HG02943 (cell line): ENCODE data around the gene FOXRED2.
"Not testable (repeated sequence)": the region's sequence is repeated elsewhere in the genome, so short reads cannot be mapped to it uniquely, and the experiment has no call there.

Experiments
- ATAC-seq: cut with Tn5 transposase; IDR thresholded peaks from one replicate; pipeline ENCODE4 v1.9.1; 2021; ENCODE audit warnings: mild to moderate bottlenecking, low read depth, moderate library complexity; ENCODE audit not compliant: unreplicated experiment

Gene FOXRED2

DNA sequence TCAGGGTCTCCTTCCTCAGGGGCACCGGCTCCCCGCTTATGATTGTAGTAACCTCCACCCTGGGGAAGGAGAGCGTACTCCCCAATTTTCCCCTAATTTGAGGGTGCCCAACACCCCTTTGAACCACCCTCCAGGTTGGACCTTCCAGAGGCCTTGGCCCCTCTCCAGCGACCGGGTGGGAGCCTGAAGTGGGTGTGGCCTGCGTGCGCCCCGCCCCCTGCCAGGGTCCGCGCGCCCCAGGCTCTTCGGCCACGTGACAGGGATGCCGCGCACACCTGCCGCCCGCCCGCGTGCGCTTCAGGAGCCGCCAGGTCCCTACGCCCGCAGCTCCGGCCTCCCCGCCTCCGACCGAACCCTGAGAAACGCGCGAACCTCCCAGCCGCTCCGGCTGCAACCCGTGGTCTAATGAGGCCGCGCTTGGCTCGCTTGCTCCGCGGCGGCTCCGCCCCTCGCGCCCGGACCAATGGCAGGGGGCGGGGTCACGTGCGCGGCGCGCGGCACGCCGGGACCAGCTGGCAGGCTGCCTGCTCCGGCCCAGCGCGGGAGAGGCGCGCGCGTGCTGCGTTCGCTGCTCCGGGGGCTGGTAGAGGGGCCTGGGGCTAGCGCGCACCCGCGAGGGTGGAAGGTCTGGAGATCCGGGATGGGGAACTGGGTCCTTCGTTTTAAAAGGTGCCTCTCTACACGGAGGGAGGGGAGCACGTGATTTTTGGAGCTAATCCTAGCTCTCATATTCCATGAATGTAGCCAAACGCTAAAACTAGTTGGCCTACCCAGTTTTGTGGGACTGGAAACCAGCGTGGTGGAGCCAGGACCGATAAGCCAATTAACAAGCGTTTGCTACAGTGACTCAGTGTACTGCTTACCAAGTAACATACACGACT lies at the start of gene FOXRED2:
TSS of gene FOXRED2 (minus strand) at position 404 of the 881 bp plus-strand sequence. CDS start 618 bp downstream, outside the sequence.
- no peak for ATAC-seq

- ATAC-seq, result no peak
Observed at GRCh38 chr22:36554098-36554497, 47.3 kb upstream of the FOXRED2 start.

GRCh38 chr22:36552289-36552688 lies 45.4 kb upstream of the FOXRED2 start:
- no peak for ATAC-seq

- ATAC-seq, result no peak
Observed at GRCh38 chr22:36550701-36551495, 44.1 kb upstream of the FOXRED2 start.

DNA sequence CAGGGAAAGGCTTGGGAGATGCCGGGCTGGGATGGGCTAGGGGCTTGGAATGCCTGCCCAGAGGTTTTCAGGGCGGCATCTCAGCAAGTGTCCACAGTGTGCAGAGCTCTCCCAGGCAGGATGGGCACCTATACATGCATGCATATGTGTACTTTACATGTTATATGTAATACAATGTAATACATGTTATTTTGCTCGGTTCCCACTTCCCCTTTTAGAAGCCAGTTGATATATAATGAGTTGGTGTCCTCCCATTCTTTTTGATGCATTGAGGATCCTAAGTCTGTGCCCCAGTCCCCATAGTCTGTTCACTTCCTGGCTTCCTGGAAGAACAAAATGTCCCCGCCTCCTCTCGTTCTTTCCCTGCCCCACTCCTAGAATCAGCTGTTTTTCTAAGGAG lies 42.2 kb upstream of the FOXRED2 start:
- no peak for ATAC-seq

GRCh38 chr22:36548606-36549005 lies 41.8 kb upstream of the FOXRED2 start:
- ATAC-seq, result no peak

DNA sequence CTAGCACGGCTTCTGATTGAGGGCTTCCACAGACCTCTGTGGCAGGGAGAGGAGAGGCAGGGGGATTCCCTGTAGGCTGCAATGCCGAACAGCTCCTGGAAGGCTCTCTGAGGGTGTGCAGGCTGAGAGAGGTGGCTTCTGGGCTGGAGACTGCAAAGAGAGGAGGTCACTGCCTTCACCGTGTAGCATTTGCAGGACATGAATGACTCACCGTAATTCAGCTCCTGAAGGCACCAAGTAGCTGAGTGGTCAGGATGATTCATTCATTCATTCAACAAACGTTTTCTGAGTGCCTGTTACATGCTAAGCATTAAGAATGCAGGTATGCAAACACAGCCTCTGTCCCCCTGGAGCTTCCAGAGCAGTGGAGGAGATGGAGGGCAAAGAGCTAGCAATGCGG lies 40.1 kb upstream of the FOXRED2 start:
- no peak for ATAC-seq

DNA sequence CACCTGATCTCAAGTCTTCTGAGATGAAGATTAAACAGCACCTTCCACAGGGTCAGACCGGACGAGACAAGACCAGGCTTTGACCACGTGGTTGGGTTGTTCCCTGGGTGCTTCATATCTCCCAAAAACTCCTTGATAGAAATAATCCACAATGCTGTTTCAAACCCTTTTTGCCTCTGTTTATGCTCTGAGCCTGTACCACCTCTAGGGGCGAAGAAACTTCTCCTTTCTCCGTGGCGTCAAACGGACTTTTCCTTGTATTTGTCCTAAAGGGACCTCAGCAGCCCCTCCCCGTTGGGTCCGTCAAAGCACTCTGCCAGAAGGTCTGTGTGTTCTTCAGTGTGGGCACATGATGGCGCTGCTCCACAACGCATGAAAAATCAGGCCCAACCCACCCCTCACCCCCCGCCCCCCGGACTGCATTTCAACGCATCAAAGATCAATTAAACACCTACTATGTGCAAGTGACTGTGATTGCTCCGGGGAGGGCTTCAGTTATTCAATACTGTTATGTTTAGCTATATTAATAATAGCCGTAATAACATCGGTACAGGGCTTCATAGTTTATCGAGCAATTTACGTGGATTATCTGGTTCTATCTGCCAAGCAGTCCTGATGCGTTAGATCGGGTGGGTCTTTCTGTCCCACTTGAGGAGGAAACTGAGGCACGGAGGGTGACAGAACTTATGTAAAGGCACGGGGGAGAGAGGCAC lies 39.4 kb upstream of the FOXRED2 start:
- no peak for ATAC-seq

DNA sequence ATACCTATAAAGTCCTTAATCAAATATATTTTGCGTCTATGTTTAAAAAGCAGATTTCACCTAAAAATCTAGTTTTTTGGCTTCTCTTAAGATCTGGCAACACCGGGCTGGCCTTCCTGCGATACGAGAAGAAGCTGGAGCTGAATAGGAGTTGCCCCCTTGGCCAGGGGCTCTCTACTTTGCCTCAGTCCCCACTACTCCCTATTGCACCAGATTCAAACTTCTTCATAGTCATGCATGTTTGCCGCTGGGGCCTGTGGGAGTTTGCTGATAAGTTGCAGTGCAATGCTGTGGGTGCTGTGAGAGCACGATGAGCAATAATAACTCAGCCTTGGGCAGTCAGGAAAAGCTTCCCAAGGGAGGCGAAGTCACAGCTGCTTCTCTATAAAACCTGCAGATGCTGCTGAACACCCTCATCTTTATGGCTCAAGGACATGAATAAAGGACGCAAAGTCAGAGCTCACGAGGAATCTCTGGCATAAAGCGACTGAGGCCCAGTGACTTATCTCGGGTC lies 37.3 kb upstream of the FOXRED2 start:
- ATAC-seq, result no peak

- no peak for ATAC-seq
Observed at GRCh38 chr22:36541831-36542411, 35.1 kb upstream of the FOXRED2 start.

- ATAC-seq, result no peak
Observed at GRCh38 chr22:36540867-36541642, 34.2 kb upstream of the FOXRED2 start.

GRCh38 chr22:36538529-36538928 lies 31.7 kb upstream of the FOXRED2 start:
- ATAC-seq, result no peak

DNA sequence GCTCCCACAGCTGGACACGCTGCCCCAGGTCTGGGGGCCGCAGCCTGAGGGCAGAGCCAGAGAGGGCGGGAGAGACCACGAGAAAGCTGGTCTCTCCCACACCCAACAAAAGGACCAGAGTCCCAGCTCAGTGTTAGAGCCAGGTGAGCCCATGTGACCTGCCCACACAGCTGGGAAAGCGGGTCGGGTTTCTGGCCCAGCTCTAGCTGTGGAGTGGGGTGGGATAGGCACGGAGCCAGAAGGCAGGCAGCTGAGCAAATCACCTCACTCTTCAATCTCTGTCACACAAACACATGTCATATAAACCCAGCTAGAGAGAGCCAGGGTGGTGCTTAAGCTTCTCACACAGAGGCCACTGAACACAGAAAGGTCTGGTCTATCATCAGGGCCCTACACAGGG lies 29.9 kb upstream of the FOXRED2 start:
- no peak for ATAC-seq

GRCh38 chr22:36533320-36533719 lies 26.5 kb upstream of the FOXRED2 start:
- ATAC-seq, result not testable (repeated sequence)

GRCh38 chr22:36532466-36532865 lies 25.6 kb upstream of the FOXRED2 start:
- ATAC-seq, result no peak

- ATAC-seq, result peak; percentile 91
Observed at GRCh38 chr22:36528795-36529751, 22.2 kb upstream of the FOXRED2 start, which contains the start of gene EIF3D. Gene EIF3D (minus strand): TSS chr22:36529166. CDS start chr22:36526121, 3,045 bp downstream.

DNA sequence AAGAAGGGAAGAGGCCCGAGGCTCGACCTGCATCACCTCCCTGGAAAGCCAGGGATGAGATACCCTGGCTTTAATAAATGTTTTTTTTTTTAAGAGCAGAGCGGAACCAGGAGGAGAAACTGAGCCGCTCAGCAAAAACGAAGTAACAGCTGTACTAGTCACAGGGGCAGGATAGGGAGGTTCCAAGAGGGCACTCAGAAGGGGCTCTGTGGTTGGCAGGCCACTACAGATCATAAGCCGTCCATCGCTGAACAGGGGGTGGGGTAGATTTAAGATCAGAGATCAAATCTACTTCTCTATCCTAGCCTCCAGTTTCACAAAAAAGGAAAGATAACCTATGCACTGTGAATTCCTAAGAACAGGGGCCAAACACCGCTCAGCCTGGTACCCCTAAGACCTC lies 21.5 kb upstream of the FOXRED2 start:
- no peak for ATAC-seq

DNA sequence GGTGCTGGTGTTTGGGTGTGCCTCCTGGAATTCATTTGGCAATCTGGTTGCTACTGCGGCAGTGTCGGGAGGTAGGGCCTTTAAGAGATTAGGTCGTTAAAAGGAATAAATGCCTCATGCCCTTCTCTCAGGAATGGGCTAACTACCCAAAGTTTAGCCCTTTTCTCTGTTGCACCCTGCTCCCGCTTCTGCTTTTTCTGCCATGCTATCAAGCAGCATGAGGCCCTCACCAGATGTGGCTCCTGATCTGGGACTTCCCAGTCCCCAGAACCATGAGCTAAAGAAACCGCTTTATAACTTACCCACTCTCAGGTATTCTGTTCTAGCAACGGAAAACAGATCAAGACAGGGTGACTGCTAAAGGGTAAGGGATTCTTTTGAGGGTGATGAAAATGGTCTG lies 15.8 kb upstream of the FOXRED2 start:
- ATAC-seq, result no peak
